WTC11 (cell line): Measurements from ENCODE around the gene NLRC5. TPM values are rescaled to one million over a fixed set of nuclear protein-coding genes. Genes with fewer than 3 reads are reported as not detected.

Experiments used
- ATAC-seq: fragments of 200-7000 bp; cut with Tn5 transposase; 2 replicates; pipeline ENCODE4 v1.10.0; 2021; ENCODE audit warnings: mild to moderate bottlenecking, moderate library complexity
- CTCF ChIA-PET: fragments of 300-600 bp; sonication (Branson Sonifier 250); formaldehyde crosslinking; loops from one replicate; lab custom pipeline; 2021; ENCODE audit warnings: antibody characterized with exemption; lab: Charles Lee
- POLR2A ChIA-PET: fragments of 350-600 bp; sonication (Branson Sonifier 250); formaldehyde crosslinking; loops from one replicate; lab custom pipeline; 2021; ENCODE audit warnings: antibody characterized with exemption; lab: Charles Lee
- DNase-seq: peaks from one replicate; pipeline ENCODE4 v3.0.0; 2021; ENCODE audit warnings: low spot score
- H3K27ac Mint-ChIP-seq: 2 replicates; pipeline ENCODE4 v1.8.0; 2021; ENCODE audit warnings: mixed read lengths
- H3K27me3 Mint-ChIP-seq: 2 replicates; pipeline ENCODE4 v1.8.0; 2021; ENCODE audit warnings: low read depth, mild to moderate bottlenecking, moderate library complexity, mixed read lengths
- H3K36me3 Mint-ChIP-seq: 2 replicates; pipeline ENCODE4 v1.8.0; 2021; ENCODE audit warnings: mixed read lengths
- H3K4me1 Mint-ChIP-seq: 2 replicates; pipeline ENCODE4 v1.8.0; 2022; ENCODE audit warnings: mixed read lengths
- H3K4me3 Mint-ChIP-seq: 2 replicates; pipeline ENCODE4 v1.8.0; 2021; ENCODE audit warnings: mild to moderate bottlenecking, moderate library complexity, mixed read lengths
- H3K9me3 Mint-ChIP-seq: 2 replicates; pipeline ENCODE4 v1.8.0; 2021; ENCODE audit warnings: mixed read lengths
- AR ChIP-seq: fragments of 250-450 bp; sonication (Bioruptor Pico); IDR thresholded peaks from 2 replicates; pipeline ENCODE4 v1.9.0; 2021; ENCODE audit warnings: mild to moderate bottlenecking
- ATF3 ChIP-seq: sonication (generic); formaldehyde crosslinking; conservative IDR thresholded peaks from 2 replicates; pipeline ENCODE4 v1.8.1; 2022; ENCODE audit warnings: mild to moderate bottlenecking, missing genetic modification reagents
- CBFB ChIP-seq: sonication (generic); formaldehyde crosslinking; IDR thresholded peaks from 2 replicates; pipeline ENCODE4 v1.8.1; 2022; ENCODE audit warnings: mild to moderate bottlenecking, low read depth, missing genetic modification reagents
- CREB1 ChIP-seq: sonication (generic); formaldehyde crosslinking; IDR thresholded peaks from 2 replicates; pipeline ENCODE4 v1.8.0; 2023; ENCODE audit warnings: mild to moderate bottlenecking, missing genetic modification reagents
- ERG ChIP-seq: fragments of 250-450 bp; sonication (Bioruptor Pico); IDR thresholded peaks from 2 replicates; pipeline ENCODE4 v1.8.0; 2021; ENCODE audit warnings: mild to moderate bottlenecking
- FOXK1 ChIP-seq: sonication (generic); formaldehyde crosslinking; IDR thresholded peaks from 2 replicates; pipeline ENCODE4 v1.8.0; 2022; ENCODE audit warnings: mild to moderate bottlenecking, moderate library complexity, missing genetic modification reagents
- FOXP1 ChIP-seq: sonication (generic); formaldehyde crosslinking; IDR thresholded peaks from 2 replicates; pipeline ENCODE4 v1.8.0; 2022; ENCODE audit warnings: missing genetic modification reagents, mild to moderate bottlenecking, moderate library complexity, borderline replicate concordance
- HMGXB4 ChIP-seq: sonication (generic); formaldehyde crosslinking; IDR thresholded peaks from 2 replicates; pipeline ENCODE4 v1.8.1; 2023; ENCODE audit warnings: mild to moderate bottlenecking, moderate library complexity, missing genetic modification reagents
- IRF2 ChIP-seq: sonication (generic); formaldehyde crosslinking; IDR thresholded peaks from 2 replicates; pipeline ENCODE4 v1.8.0; 2022; ENCODE audit warnings: low read depth, missing genetic modification reagents, borderline replicate concordance
- JAZF1 ChIP-seq: fragments of 250-450 bp; sonication (Bioruptor Pico); IDR thresholded peaks from 2 replicates; pipeline ENCODE4 v1.9.0; 2021; ENCODE audit warnings: moderate library complexity, mild to moderate bottlenecking, inconsistent platforms
- MXD4 ChIP-seq: fragments of 250-450 bp; sonication (Bioruptor Pico); IDR thresholded peaks from 2 replicates; pipeline ENCODE4 v1.8.0; 2021; ENCODE audit warnings: mild to moderate bottlenecking, moderate library complexity, borderline replicate concordance
- NFATC4 ChIP-seq: fragments of 250-450 bp; sonication (Bioruptor Pico); IDR thresholded peaks from 2 replicates; pipeline ENCODE4 v1.9.0; 2021; ENCODE audit warnings: mild to moderate bottlenecking
- NFE2L1 ChIP-seq: sonication (generic); formaldehyde crosslinking; IDR thresholded peaks from 2 replicates; pipeline ENCODE4 v1.8.1; 2023; ENCODE audit warnings: missing genetic modification reagents
- OVOL2 ChIP-seq: fragments of 250-450 bp; sonication (Bioruptor Pico); IDR thresholded peaks from 2 replicates; pipeline ENCODE4 v1.9.0; 2021; ENCODE audit warnings: mild to moderate bottlenecking, borderline replicate concordance
- SMAD4 ChIP-seq: sonication (generic); formaldehyde crosslinking; IDR thresholded peaks from 2 replicates; pipeline ENCODE4 v1.8.0; 2022; ENCODE audit warnings: mild to moderate bottlenecking, missing genetic modification reagents
- SOX15 ChIP-seq: fragments of 250-450 bp; sonication (Bioruptor Pico); IDR thresholded peaks from 2 replicates; pipeline ENCODE4 v1.9.0; 2021; ENCODE audit warnings: mild to moderate bottlenecking
- TEAD1 ChIP-seq: sonication (generic); formaldehyde crosslinking; IDR thresholded peaks from 2 replicates; pipeline ENCODE4 v1.8.0; 2022; ENCODE audit warnings: mild to moderate bottlenecking, missing genetic modification reagents
- TP53 ChIP-seq: sonication (generic); formaldehyde crosslinking; IDR thresholded peaks from 2 replicates; pipeline ENCODE4 v1.8.1; 2023; ENCODE audit warnings: mild to moderate bottlenecking, missing genetic modification reagents
- ZBTB21 ChIP-seq: sonication (generic); formaldehyde crosslinking; IDR thresholded peaks from 2 replicates; pipeline ENCODE4 v1.8.1; 2023; ENCODE audit warnings: mild to moderate bottlenecking, missing genetic modification reagents, borderline replicate concordance
- ZNF263 ChIP-seq: sonication (generic); formaldehyde crosslinking; IDR thresholded peaks from 2 replicates; pipeline ENCODE4 v1.8.1; 2022; ENCODE audit warnings: low read depth, mild to moderate bottlenecking, moderate library complexity, missing genetic modification reagents
- ZNF317 ChIP-seq: sonication (generic); formaldehyde crosslinking; IDR thresholded peaks from 2 replicates; pipeline ENCODE4 v1.8.1; 2023; ENCODE audit warnings: low read depth, mild to moderate bottlenecking, moderate library complexity, missing genetic modification reagents, borderline replicate concordance
- ZNF416 ChIP-seq: fragments of 250-450 bp; sonication (Bioruptor Pico); IDR thresholded peaks from 2 replicates; pipeline ENCODE4 v1.9.0; 2021; ENCODE audit warnings: mild to moderate bottlenecking, inconsistent platforms
- ZNF532 ChIP-seq: fragments of 250-450 bp; sonication (Bioruptor Pico); IDR thresholded peaks from 2 replicates; pipeline ENCODE4 v1.9.0; 2021; ENCODE audit warnings: mild to moderate bottlenecking, borderline replicate concordance
- ZNF671 ChIP-seq: fragments of 250-450 bp; sonication (Bioruptor Pico); IDR thresholded peaks from 2 replicates; pipeline ENCODE4 v1.8.0; 2021; ENCODE audit warnings: mild to moderate bottlenecking
- total RNA-seq: library from RNA; stranded (reverse); gene quantifications from 3 replicates; pipeline ENCODE4 v1.2.3, GENCODE V29; 2021
- TF ChIP-seq, protein P1 (sequence below): fragments of 250-450 bp; sonication (Bioruptor Pico); IDR thresholded peaks from 2 replicates; pipeline ENCODE4 v1.9.0; 2021; ENCODE audit warnings: mild to moderate bottlenecking
- TF ChIP-seq, protein P2 (sequence below): sonication (generic); formaldehyde crosslinking; IDR thresholded peaks from 2 replicates; pipeline ENCODE4 v1.8.0; 2023; ENCODE audit warnings: missing genetic modification reagents

NLRC5 gene
- total RNA-seq, 1 experiment from 2014 or later = 2.8 TPM

GRCh38 chr16:57036315-57036714, 47.0 kb downstream of the NLRC5 start:
- ChIA-PET CTCF (interaction anchor here (0.5 kb wide), 1 partner anchor 57 kb away, joined by 3 read pairs; no protein-coding TSS in a partner anchor), POLR2A (no interaction called here)
- ATAC-seq = no peak
- peaks cover 5% of the 10 kb centered on the region; the same call in 1 of the 2 replicates for H3K4me1 Mint-ChIP-seq
- no peaks in the 10 kb centered on the region; the same call in 1 of the 2 replicates for H3K27me3 Mint-ChIP-seq
- H3K27ac Mint-ChIP-seq = no peak overlapping the region
- no peaks in the 10 kb centered on the region; the same call in 1 of the 2 replicates for H3K36me3 Mint-ChIP-seq
- H3K9me3 Mint-ChIP-seq = peaks cover 5% of the 10 kb centered on the region
- H3K4me3 Mint-ChIP-seq = no peak overlapping the region
- no peak for DNase-seq
- TF ChIP-seq TP53 (no peak), NFATC4 (no peak), CREB1 (no peak), TEAD1 (CRISPR knock-in tag) (no peak), FOXP1 (CRISPR knock-in tag) (no peak), JAZF1 (CRISPR knock-in tag) (no peak), SMAD4 (CRISPR knock-in tag) (no peak), FOXK1 (no peak), AR (CRISPR knock-in tag) (no peak), ZNF317 (no peak), OVOL2 (CRISPR knock-in tag) (no peak), ZBTB21 (CRISPR knock-in tag) (no peak), HMGXB4 (CRISPR knock-in tag) (no peak)

- CTCF ChIA-PET = interaction anchor here (0.5 kb wide), 1 partner anchor 56 kb away, joined by 3 read pairs; no protein-coding TSS in a partner anchor
- Mint-ChIP-seq H3K36me3 (no peaks in the 10 kb centered on the region; the same call in 1 of the 2 replicates), H3K9me3 (peaks cover 6% of the 10 kb centered on the region), H3K4me3 (no peak overlapping the region), H3K27ac (no peak overlapping the region), H3K4me1 (0 out of 2 replicates have a peak, but pooled peaks cover 3% of the 10 kb centered on the region), H3K27me3 (no peaks in the 10 kb centered on the region; the same call in 1 of the 2 replicates)
- DNase-seq = no peak
- POLR2A ChIA-PET = no interaction called here
- no peak for ATAC-seq
- TF ChIP-seq IRF2 (CRISPR knock-in tag) (no peak), ZNF263 (CRISPR knock-in tag) (no peak), FOXP1 (CRISPR knock-in tag) (no peak), SOX15 (CRISPR knock-in tag) (no peak), SMAD4 (CRISPR knock-in tag) (no peak), ZNF416 (CRISPR knock-in tag) (no peak), MXD4 (CRISPR knock-in tag) (no peak), ATF3 (CRISPR knock-in tag) (no peak), ZNF671 (no peak), ZNF532 (no peak), CBFB (CRISPR knock-in tag) (no peak), NFE2L1 (CRISPR knock-in tag) (no peak), ZBTB21 (CRISPR knock-in tag) (no peak), ERG (CRISPR knock-in tag) (no peak)
- TF ChIP-seq, protein P1, sequence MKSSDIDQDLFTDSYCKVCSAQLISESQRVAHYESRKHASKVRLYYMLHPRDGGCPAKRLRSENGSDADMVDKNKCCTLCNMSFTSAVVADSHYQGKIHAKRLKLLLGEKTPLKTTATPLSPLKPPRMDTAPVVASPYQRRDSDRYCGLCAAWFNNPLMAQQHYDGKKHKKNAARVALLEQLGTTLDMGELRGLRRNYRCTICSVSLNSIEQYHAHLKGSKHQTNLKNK = no peak
- TF ChIP-seq, protein P2, sequence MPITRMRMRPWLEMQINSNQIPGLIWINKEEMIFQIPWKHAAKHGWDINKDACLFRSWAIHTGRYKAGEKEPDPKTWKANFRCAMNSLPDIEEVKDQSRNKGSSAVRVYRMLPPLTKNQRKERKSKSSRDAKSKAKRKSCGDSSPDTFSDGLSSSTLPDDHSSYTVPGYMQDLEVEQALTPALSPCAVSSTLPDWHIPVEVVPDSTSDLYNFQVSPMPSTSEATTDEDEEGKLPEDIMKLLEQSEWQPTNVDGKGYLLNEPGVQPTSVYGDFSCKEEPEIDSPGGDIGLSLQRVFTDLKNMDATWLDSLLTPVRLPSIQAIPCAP = no peak
These were observed 47.6 kb downstream of the NLRC5 start for GRCh38 chr16:57036945-57037344.
